Panc1 (cell line): ENCODE results near the gene PAK6. TPM values are rescaled to one million over a fixed set of nuclear protein-coding genes. Genes with fewer than 3 reads are reported as not detected.

Experiments used
- ATAC-seq: fragments of 200-7000 bp; cut with Tn5 transposase; 2 replicates; pipeline ENCODE4 v1.9.1; 2020; ENCODE audit warnings: mild to moderate bottlenecking, moderate library complexity
- BruUV-seq: library from RNA; stranded (reverse); fragments of 400-500 nt; replicated peaks from 2 replicates; lab custom pipeline; 2021; lab: Mats Ljungman, UMichigan
- CTCF ChIA-PET: fragments of 300-600 bp; sonication (Branson Sonifier 250); formaldehyde crosslinking; loops from one replicate; lab custom pipeline; 2022; ENCODE audit warnings: antibody characterized with exemption; lab: Charles Lee
- POLR2A ChIA-PET: fragments of 300-600 bp; sonication (Branson Sonifier 250); formaldehyde crosslinking; loops from one replicate; lab custom pipeline; 2022; ENCODE audit warnings: antibody characterized with exemption; lab: Charles Lee
- DNase-seq: peaks from one replicate; pipeline ENCODE4 v3.0.0-alpha.2; 2010; ENCODE audit warnings: low read depth, low spot score
- H3K27ac ChIP-seq: 2 replicates; pipeline ENCODE4 v1.5.1; 2011; ENCODE audit warnings: mild to moderate bottlenecking, low read length, inconsistent platforms
- H3K27me3 ChIP-seq: fragments of 200-500 bp; sonication (Bioruptor generic); 2 replicates; pipeline ENCODE4 v1.6.0; 2014; ENCODE audit warnings: low read length, inconsistent platforms; ENCODE audit not compliant: control insufficient read depth, insufficient read depth
- H3K36me3 ChIP-seq: fragments of 200-500 bp; sonication (Bioruptor generic); 2 replicates; pipeline ENCODE4 v1.5.1; 2014; ENCODE audit warnings: inconsistent platforms, mild to moderate bottlenecking, low read length, moderate library complexity; ENCODE audit not compliant: control insufficient read depth, insufficient read depth
- H3K4me1 ChIP-seq: 2 replicates; pipeline ENCODE4 v1.5.1; 2011; ENCODE audit warnings: inconsistent platforms, mild to moderate bottlenecking, low read length, moderate library complexity; ENCODE audit not compliant: control insufficient read depth, insufficient read depth
- H3K4me3 ChIP-seq, 2 experiments: 2 replicates each; pipeline ENCODE4 v1.5.1; 2011 to 2012; ENCODE audit warnings: low read depth in 2 of 2, low read length in 2 of 2, mild to moderate bottlenecking in 2 of 2, inconsistent platforms in 1 of 2, moderate library complexity in 1 of 2
- H3K9me3 ChIP-seq: fragments of 200-500 bp; sonication (Bioruptor generic); 2 replicates; pipeline ENCODE4 v1.5.1; 2014; ENCODE audit warnings: low read depth, mild to moderate bottlenecking, inconsistent platforms, low read length, moderate library complexity; ENCODE audit not compliant: control insufficient read depth, insufficient read depth
- CTCF ChIP-seq: fragments of 450-650 bp; IDR thresholded peaks from 2 replicates; pipeline ENCODE4 v1.5.1; 2017; ENCODE audit warnings: mild to moderate bottlenecking
- POLR2AphosphoS5 ChIP-seq: IDR thresholded peaks from 2 replicates; pipeline ENCODE4 v1.6.1; 2012; ENCODE audit warnings: mild to moderate bottlenecking, low read depth, low read length, moderate library complexity
- REST ChIP-seq, 2 experiments: IDR thresholded peaks; 2 replicates each; pipeline ENCODE4 v1.6.1; 2011 to 2012; ENCODE audit warnings: low read depth in 2 of 2, control low read depth in 1 of 2, low read length in 1 of 2, mild to moderate bottlenecking in 1 of 2, moderate library complexity in 1 of 2; ENCODE audit not compliant: insufficient read depth in 1 of 2
- SIN3A ChIP-seq: IDR thresholded peaks from 2 replicates; pipeline ENCODE4 v1.6.1; 2012; ENCODE audit warnings: low read depth, mild to moderate bottlenecking, low read length, moderate library complexity, borderline replicate concordance; ENCODE audit not compliant: insufficient read depth
- TCF7L2 ChIP-seq: IDR thresholded peaks from 2 replicates; pipeline ENCODE4 v1.6.1; 2011; ENCODE audit warnings: mild to moderate bottlenecking, low read depth, low read length, inconsistent platforms
- in situ Hi-C: cut with HindIII; loops from 2 replicates; pipeline ENCODE4 v1.10.0; 2016; ENCODE audit warnings: low sequenced_read_pairs, low pct_unique_long_range_greater_than_20kb
- intact Hi-C: fragments of 100-400 bp; cut with micrococcal nuclease; formaldehyde crosslinking; loops from one replicate; pipeline ENCODE4 v1.10.0; 2022; ENCODE audit not compliant: unreplicated experiment
- total RNA-seq: library from RNA; stranded (reverse); gene quantifications from one replicate; pipeline ENCODE4 v1.2.1, GENCODE V29; 2021; ENCODE audit not compliant: unreplicated experiment

The PAK6 gene
- total RNA-seq, 1 experiment from 2014 or later: 6.3 TPM

- ChIA-PET CTCF (interaction anchor here (1.5 kb wide), 1 partner anchor 90 kb away, joined by 4 read pairs; no protein-coding TSS in a partner anchor), POLR2A (no interaction called here)
- no peaks in the 10 kb centered on the region for H3K9me3 ChIP-seq
- intact Hi-C loops: no loop called here
- no peaks in the 10 kb centered on the region for H3K36me3 ChIP-seq
- peaks cover 5% of the 10 kb centered on the region for H3K4me1 ChIP-seq
- in situ Hi-C loops: no loop called here
- no peaks in the 10 kb centered on the region for H3K27me3 ChIP-seq
- TF ChIP-seq REST (IDR thresholded peaks at IDR 0.05; ENCODE audit: insufficient read depth in 1 of 2, low read depth in 2 of 2, low read length in 1 of 2): no peak
- TF ChIP-seq POLR2AphosphoS5: no peak
- no peak for TF ChIP-seq SIN3A
- TF ChIP-seq TCF7L2: no peak
- no peak for TF ChIP-seq CTCF
- DNase-seq (no peak), ATAC-seq (no peak)
- no TSS peak for BruUV-seq
- H3K4me3 ChIP-seq: no peak overlapping the region
- no peak overlapping the region for H3K27ac ChIP-seq
Measured at GRCh38 chr15:40306908-40307307, 68.0 kb downstream of the PAK6 start.

- ATAC-seq (peak; percentile 70), DNase-seq (no peak)
- H3K4me1 ChIP-seq: peaks cover 5% of the 10 kb centered on the region
- ChIA-PET CTCF (interaction anchor here (1.1 to 4.4 kb wide), 3 partner anchors 27 to 90 kb away, joined by 3 to 33 read pairs (median 4); no protein-coding TSS in a partner anchor), POLR2A (interaction anchor here (0.7 kb wide), 1 partner anchor 32 kb away, joined by 4 read pairs; no protein-coding TSS in a partner anchor)
- H3K9me3 ChIP-seq: no peaks in the 10 kb centered on the region
- no peak within 1 kb of the TSS for H3K27ac ChIP-seq
- TF ChIP-seq REST (IDR thresholded peaks at IDR 0.05; ENCODE audit: insufficient read depth in 1 of 2, low read depth in 2 of 2, low read length in 1 of 2) (no peak), TCF7L2 (no peak), SIN3A (no peak), CTCF (no peak; the same call in 1 of the 2 replicates), POLR2AphosphoS5 (no peak)
- in situ Hi-C loops: no loop called here
- BruUV-seq: no TSS peak
- H3K27me3 ChIP-seq: no peaks in the 10 kb centered on the region
- no peaks in the 10 kb centered on the region for H3K36me3 ChIP-seq
- intact Hi-C loops: no loop called here
- no peak within 1 kb of the TSS for H3K4me3 ChIP-seq
Measured at GRCh38 chr15:40307421-40308211, 68.8 kb downstream of the PAK6 start, which contains the start of gene PLCB2. Gene PLCB2, minus strand, starts transcription at chr15:40307935. Its CDS starts 263 bp downstream, at chr15:40307672.
